Measurements from ENCODE around the gene UGT1A8.

DNA sequence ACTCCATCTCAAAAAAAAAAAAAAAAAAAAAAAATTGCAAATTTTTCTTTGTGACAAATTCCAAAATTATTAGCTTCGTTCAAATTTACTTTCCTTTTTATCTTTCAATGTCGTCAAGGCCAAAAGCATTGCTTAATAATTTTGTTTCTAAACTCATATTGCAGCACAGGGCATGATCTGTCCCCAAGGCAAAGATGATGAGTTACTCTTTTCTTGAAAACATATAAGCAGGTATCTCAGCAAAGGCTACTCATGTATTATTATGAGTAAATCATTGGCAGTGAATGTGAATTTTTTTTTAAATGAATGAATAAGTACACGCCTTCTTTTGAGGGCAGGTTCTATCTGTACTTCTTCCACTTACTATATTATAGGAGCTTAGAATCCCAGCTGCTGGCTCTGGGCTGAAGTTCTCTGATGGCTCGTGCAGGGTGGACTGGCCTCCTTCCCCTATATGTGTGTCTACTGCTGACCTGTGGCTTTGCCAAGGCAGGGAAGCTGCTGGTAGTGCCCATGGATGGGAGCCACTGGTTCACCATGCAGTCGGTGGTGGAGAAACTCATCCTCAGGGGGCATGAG, 64.2 kb downstream of the UGT1A8 start, which contains the start of gene UGT1A7:
- TF ChIP-seq, protein P1, sequence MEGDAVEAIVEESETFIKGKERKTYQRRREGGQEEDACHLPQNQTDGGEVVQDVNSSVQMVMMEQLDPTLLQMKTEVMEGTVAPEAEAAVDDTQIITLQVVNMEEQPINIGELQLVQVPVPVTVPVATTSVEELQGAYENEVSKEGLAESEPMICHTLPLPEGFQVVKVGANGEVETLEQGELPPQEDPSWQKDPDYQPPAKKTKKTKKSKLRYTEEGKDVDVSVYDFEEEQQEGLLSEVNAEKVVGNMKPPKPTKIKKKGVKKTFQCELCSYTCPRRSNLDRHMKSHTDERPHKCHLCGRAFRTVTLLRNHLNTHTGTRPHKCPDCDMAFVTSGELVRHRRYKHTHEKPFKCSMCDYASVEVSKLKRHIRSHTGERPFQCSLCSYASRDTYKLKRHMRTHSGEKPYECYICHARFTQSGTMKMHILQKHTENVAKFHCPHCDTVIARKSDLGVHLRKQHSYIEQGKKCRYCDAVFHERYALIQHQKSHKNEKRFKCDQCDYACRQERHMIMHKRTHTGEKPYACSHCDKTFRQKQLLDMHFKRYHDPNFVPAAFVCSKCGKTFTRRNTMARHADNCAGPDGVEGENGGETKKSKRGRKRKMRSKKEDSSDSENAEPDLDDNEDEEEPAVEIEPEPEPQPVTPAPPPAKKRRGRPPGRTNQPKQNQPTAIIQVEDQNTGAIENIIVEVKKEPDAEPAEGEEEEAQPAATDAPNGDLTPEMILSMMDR (IDR thresholded peaks at IDR 0.05; ENCODE audit: low read depth, low read length) = no peak
- TF ChIP-seq EZH2phosphoT487 (IDR thresholded peaks at IDR 0.05; ENCODE audit: low read depth) = no peak

Measured in OCI-LY3 (cell line).